ENCODE measurements around the gene NIPAL4. TPM values are rescaled to one million over a fixed set of nuclear protein-coding genes. Genes with fewer than 3 reads are reported as not detected.
A peak's percentile ranks its signal among the peaks of the same experiment; 100 is the strongest.

Gene NIPAL4
- polyA plus RNA-seq, 2 of the 4 experiments (the other 2 are of a cell fraction) = 8.6 to 8.9 TPM

DNA sequence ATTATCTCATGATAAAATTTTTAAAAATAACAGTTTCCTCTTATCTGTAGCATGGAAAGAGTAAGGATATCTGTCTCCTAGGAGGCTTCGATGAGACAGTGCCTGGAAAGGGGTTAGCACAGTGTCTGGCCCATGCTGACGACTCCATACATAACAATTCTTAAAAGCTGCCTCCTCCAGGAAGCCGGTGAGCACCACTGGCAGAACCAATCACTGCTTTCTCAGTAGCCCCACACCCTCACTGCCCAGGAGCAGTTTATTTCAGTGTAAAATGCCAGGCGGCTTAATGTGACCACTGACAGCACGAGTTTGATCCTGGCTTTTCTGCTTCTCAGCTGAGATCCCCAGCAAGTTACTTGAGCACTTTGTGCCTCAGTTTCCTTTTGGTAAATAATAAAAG, 1.2 kb upstream of the NIPAL4 start:
- Histone ChIP-seq H3K27ac (peak overlapping the region; percentile 80 to 96; a peak in 1 of 6 replicates), H3K9me3 (no peaks in the 10 kb centered on the region), H3K4me2 (peak overlapping the region; percentile 80), H3K4me3 (no peak overlapping the region), H3K4me1 (peaks cover 34% of the 10 kb centered on the region)
- ATAC-seq = no peak
- WGBS (ENCODE audit: missing lambda C conversion rate) = 81% methylated on average over 5 of the region's 5 CpGs
- POLR2A ChIA-PET = no interaction called here
- TF ChIP-seq, protein P1, sequence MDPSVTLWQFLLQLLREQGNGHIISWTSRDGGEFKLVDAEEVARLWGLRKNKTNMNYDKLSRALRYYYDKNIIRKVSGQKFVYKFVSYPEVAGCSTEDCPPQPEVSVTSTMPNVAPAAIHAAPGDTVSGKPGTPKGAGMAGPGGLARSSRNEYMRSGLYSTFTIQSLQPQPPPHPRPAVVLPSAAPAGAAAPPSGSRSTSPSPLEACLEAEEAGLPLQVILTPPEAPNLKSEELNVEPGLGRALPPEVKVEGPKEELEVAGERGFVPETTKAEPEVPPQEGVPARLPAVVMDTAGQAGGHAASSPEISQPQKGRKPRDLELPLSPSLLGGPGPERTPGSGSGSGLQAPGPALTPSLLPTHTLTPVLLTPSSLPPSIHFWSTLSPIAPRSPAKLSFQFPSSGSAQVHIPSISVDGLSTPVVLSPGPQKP (IDR thresholded peaks at IDR 0.05; ENCODE audit: low read depth, low read length) = no peak
- TF ChIP-seq ZFP36 (IDR thresholded peaks at IDR 0.05; ENCODE audit: borderline replicate concordance, partially characterized antibody) = peak; percentile 55
- DNase-seq (ENCODE audit: low read depth in 1 of 2, low spot score in 1 of 2) = no peak
- CTCF ChIA-PET = interaction anchor here (1.0 to 1.8 kb wide), 6 partner anchors 11 to 260 kb away, joined by 4 to 7 read pairs (median 4); no protein-coding TSS in a partner anchor
- no peak for FAIRE-seq

DNA sequence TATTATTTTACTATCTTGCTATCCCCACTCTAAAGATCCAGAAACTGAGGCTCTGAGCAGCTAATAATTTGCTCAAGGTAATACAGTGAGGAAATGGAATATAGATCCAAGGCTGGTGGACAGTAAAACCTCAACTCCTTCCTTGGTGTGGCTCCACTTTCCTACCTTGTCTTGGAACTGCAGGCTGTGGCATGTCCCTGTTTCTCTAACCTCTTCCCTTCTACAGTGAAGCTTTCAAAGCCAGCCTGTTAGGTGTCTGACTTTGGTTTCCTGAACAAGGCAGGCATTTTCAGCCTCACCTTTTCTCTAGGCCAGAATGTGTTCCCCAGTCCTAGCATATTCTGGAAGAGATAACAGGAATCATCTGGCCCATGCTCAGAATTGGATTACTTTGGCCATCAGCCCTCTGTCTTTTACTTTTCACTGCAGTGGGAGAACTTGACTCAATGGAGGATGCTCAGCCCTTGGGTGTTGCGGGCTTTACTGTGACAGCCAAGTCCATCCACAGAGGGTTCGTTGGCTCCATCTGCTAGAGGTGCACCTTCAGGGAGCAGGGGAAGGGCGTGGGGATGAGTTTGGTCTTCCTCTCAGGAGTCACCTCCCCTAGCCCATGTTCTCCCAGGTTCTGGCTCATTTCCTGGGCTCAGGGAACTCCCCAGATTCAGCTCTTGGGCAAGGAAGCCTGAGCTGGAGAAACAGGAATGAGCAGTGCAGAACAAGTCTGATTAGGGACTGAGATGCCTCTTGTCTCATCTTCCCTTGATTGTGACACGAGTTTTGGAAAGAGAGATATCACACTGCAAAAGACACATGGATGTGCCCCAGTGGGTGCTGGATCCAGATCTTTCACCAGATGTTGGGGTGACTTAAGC, 1.1 kb downstream of the NIPAL4 start:
- FAIRE-seq = peak; percentile 54
- Histone ChIP-seq H3K27ac (peak overlapping the region; percentile 80 to 96; a peak in 4 of 6 replicates), H3K4me2 (peak overlapping the region; percentile 80), H3K9me3 (no peaks in the 10 kb centered on the region), H3K4me3 (peak overlapping the region; percentile 77), H3K4me1 (peaks cover 55% of the 10 kb centered on the region)
- CTCF ChIA-PET = interaction anchor here (0.9 to 10.7 kb wide), 7 partner anchors 14 to 282 kb away, joined by 3 to 96 read pairs (median 3); no protein-coding TSS in a partner anchor
- POLR2A ChIA-PET = interaction anchor here (1.5 kb wide), 1 partner anchor 11 kb away, joined by 4 read pairs; no protein-coding TSS in a partner anchor
- TF ChIP-seq ESRRA (IDR thresholded peaks at IDR 0.05; ENCODE audit: borderline replicate concordance, low read length) = no peak
- no peak for TF ChIP-seq NFE2L2 (conservative IDR thresholded peaks at IDR 0.05; ENCODE audit: low read length)
- TF ChIP-seq, protein P2, sequence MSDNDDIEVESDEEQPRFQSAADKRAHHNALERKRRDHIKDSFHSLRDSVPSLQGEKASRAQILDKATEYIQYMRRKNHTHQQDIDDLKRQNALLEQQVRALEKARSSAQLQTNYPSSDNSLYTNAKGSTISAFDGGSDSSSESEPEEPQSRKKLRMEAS (IDR thresholded peaks at IDR 0.05) = no peak
- TF ChIP-seq, protein P3, sequence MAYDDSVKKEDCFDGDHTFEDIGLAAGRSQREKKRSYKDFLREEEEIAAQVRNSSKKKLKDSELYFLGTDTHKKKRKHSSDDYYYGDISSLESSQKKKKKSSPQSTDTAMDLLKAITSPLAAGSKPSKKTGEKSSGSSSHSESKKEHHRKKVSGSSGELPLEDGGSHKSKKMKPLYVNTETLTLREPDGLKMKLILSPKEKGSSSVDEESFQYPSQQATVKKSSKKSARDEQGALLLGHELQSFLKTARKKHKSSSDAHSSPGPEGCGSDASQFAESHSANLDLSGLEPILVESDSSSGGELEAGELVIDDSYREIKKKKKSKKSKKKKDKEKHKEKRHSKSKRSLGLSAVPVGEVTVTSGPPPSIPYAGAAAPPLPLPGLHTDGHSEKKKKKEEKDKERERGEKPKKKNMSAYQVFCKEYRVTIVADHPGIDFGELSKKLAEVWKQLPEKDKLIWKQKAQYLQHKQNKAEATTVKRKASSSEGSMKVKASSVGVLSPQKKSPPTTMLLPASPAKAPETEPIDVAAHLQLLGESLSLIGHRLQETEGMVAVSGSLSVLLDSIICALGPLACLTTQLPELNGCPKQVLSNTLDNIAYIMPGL (CRISPR knock-in tag; IDR thresholded peaks at IDR 0.05; ENCODE audit: borderline replicate concordance) = no peak
- TF ChIP-seq ZSCAN20 (CRISPR knock-in tag; IDR thresholded peaks at IDR 0.05) = no peak
- TF ChIP-seq EP300 (IDR thresholded peaks at IDR 0.05) = no peak
- TF ChIP-seq, protein P4, sequence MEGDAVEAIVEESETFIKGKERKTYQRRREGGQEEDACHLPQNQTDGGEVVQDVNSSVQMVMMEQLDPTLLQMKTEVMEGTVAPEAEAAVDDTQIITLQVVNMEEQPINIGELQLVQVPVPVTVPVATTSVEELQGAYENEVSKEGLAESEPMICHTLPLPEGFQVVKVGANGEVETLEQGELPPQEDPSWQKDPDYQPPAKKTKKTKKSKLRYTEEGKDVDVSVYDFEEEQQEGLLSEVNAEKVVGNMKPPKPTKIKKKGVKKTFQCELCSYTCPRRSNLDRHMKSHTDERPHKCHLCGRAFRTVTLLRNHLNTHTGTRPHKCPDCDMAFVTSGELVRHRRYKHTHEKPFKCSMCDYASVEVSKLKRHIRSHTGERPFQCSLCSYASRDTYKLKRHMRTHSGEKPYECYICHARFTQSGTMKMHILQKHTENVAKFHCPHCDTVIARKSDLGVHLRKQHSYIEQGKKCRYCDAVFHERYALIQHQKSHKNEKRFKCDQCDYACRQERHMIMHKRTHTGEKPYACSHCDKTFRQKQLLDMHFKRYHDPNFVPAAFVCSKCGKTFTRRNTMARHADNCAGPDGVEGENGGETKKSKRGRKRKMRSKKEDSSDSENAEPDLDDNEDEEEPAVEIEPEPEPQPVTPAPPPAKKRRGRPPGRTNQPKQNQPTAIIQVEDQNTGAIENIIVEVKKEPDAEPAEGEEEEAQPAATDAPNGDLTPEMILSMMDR (IDR thresholded peaks at IDR 0.05) = no peak
- TF ChIP-seq HEYL (CRISPR knock-in tag; IDR thresholded peaks at IDR 0.05) = no peak
- TF ChIP-seq EHF (CRISPR knock-in tag; IDR thresholded peaks at IDR 0.05) = no peak
- TF ChIP-seq PHF8 (IDR thresholded peaks at IDR 0.05; ENCODE audit: borderline replicate concordance, low read depth) = no peak
- TF ChIP-seq CHD4 (IDR thresholded peaks at IDR 0.05; ENCODE audit: borderline replicate concordance) = no peak
- no peak for TF ChIP-seq NR3C1 (IDR thresholded peaks at IDR 0.05)
- TF ChIP-seq POLR2A (IDR thresholded peaks at IDR 0.05; ENCODE audit: low read length) = no peak
- no peak for TF ChIP-seq SREBF2 (IDR thresholded peaks at IDR 0.05)
- TF ChIP-seq SMC3 (IDR thresholded peaks at IDR 0.05) = no peak
- no peak for TF ChIP-seq HDAC2 (IDR thresholded peaks at IDR 0.05)
- no peak for TF ChIP-seq HOXB13 (CRISPR knock-in tag; IDR thresholded peaks at IDR 0.05; ENCODE audit: low read depth)
- no peak for TF ChIP-seq FOXS1 (CRISPR knock-in tag; IDR thresholded peaks at IDR 0.05)
- ATAC-seq = no peak
- no peak for DNase-seq (ENCODE audit: low read depth in 1 of 2, low spot score in 1 of 2)
- 81% methylated on average over 4 of the region's 4 CpGs for WGBS (ENCODE audit: missing lambda C conversion rate)

Measured in A549 (cell line).